ENCODE measurements around the gene TAAR2.

GRCh38 chr6:132669690-132670291 is 45.7 kb upstream of the TAAR2 start:
- peak; percentile 50 for TF ChIP-seq CTCF (IDR thresholded peaks at IDR 0.05; ENCODE audit: borderline replicate concordance, extremely low read depth, low read length, poor library complexity, severe bottlenecking)
- TF ChIP-seq EZH2 (IDR thresholded peaks at IDR 0.05; ENCODE audit: borderline replicate concordance, low read depth, low read length, severe bottlenecking) = no peak
